ENCODE results near the gene SLC16A10. TPM values are rescaled to one million over a fixed set of nuclear protein-coding genes. Genes with fewer than 3 reads are reported as not detected.

SLC16A10 gene
- total and polyA plus RNA-seq, 2 donors (not counting 3 experiments of a cell fraction or from before 2014, with no cell fraction given), result not detected

DNA sequence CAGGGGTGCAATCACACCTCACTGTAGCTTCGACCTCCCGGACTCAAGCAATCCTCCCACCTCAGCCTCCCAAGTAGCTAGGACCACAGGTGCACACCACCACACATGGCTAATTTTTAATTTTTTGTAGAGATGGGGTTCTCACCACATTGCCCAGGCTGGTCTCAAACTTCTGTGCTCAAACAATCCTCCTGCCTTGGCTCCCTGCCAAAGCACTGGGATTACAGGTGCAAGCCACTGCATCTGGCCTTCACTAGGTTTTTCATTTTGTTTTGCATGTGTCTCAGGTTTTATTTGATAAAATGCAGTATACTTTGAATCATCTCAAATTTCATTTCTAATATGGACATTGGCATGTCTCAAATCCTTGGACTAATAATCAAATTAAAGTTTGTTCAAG lies 98.7 kb downstream of the SLC16A10 start:
- no peak for TF ChIP-seq EZH2 (IDR thresholded peaks at IDR 0.05; ENCODE audit: borderline replicate concordance, low read depth, low read length, severe bottlenecking)
- TF ChIP-seq GATA2 (IDR thresholded peaks at IDR 0.05; ENCODE audit: insufficient read depth, insufficient read length, low read depth, low read length), result no peak
- no peak for TF ChIP-seq MAX (IDR thresholded peaks at IDR 0.05; ENCODE audit: insufficient read depth, insufficient read length)
- TF ChIP-seq MYC (IDR thresholded peaks at IDR 0.05; ENCODE audit: low read depth, low read length), result no peak
- no peak for TF ChIP-seq POLR2A (IDR thresholded peaks at IDR 0.05; ENCODE audit: low read depth, low read length)
- TF ChIP-seq JUN (IDR thresholded peaks at IDR 0.05; ENCODE audit: borderline replicate concordance, insufficient read depth, insufficient read length, low read depth), result no peak
- no peak for TF ChIP-seq FOS (IDR thresholded peaks at IDR 0.05; ENCODE audit: borderline replicate concordance, insufficient read depth, low read length)
- no peak for TF ChIP-seq POLR2AphosphoS5 (IDR thresholded peaks at IDR 0.05; ENCODE audit: insufficient read depth, low read depth, low read length)
- no peak for TF ChIP-seq CTCF (IDR thresholded peaks at IDR 0.05; ENCODE audit: extremely low read depth in 1 of 2, insufficient read depth in 1 of 2, low read depth in 1 of 2, low read length in 2 of 2)
- BruUV-seq (replicated peaks), result no TSS peak
- ChIA-PET POLR2A (no interaction called here), CTCF (interaction anchor here (0.7 to 0.8 kb wide), 2 partner anchors 9 to 78 kb away, joined by 3 read pairs; no protein-coding TSS in a partner anchor)
- no peak overlapping the region for H3K9ac ChIP-seq (replicated peaks; ENCODE audit: extremely low read depth, insufficient read depth, low read length)
- H3K27ac ChIP-seq (ENCODE audit: insufficient read depth, low read depth, low read length), result no peak overlapping the region
- intact Hi-C loops (cut with micrococcal nuclease), result no loop called here
- H3K4me2 ChIP-seq (ENCODE audit: insufficient read depth, low read length), result no peak overlapping the region
- H4K20me1 ChIP-seq (replicated peaks; ENCODE audit: control insufficient read depth, extremely low read depth, insufficient read depth, low read length), result no peaks in the 10 kb centered on the region
- no peak overlapping the region for H3K4me3 ChIP-seq (replicated peaks in 1 of 3; ENCODE audit: insufficient read depth in 1 of 3, low read depth in 1 of 3, low read length in 3 of 3)
- H2AFZ ChIP-seq (ENCODE audit: low read depth, low read length), result no peak overlapping the region
- no peaks in the 10 kb centered on the region for H3K36me3 ChIP-seq (ENCODE audit: control insufficient read depth in 2 of 2, extremely low read depth in 1 of 2, insufficient read depth in 2 of 2, low read length in 2 of 2)
- H3K9me3 ChIP-seq (replicated peaks; ENCODE audit: control insufficient read depth, insufficient read depth, low read length), result no peaks in the 10 kb centered on the region
- H3K27me3 ChIP-seq (ENCODE audit: control insufficient read depth in 2 of 2, insufficient read depth in 2 of 2, low read length in 2 of 2), result peaks cover 6 to 9% of the 10 kb centered on the region in 2 experiments
- no peaks in the 10 kb centered on the region for H3K4me1 ChIP-seq (ENCODE audit: control insufficient read depth, extremely low read depth, insufficient read depth, low read length)
- no peak for FAIRE-seq
- dilution Hi-C loops (cut with MboI; ENCODE audit: extremely low pct_ligation_motif_present, low sequenced_read_pairs), result no loop called here
- no peak for DNase-seq (ENCODE audit: low read depth, low spot score)
- H3K9me1 ChIP-seq (replicated peaks; ENCODE audit: control insufficient read depth, extremely low read depth, insufficient read depth, low read length), result no peaks in the 10 kb centered on the region
- H3K79me2 ChIP-seq (ENCODE audit: control insufficient read depth, insufficient read depth, low read length), result no peaks in the 10 kb centered on the region

All from endothelial cell of umbilical vein (primary cell).